ENCODE measurements around the gene SCLY. TPM values are rescaled to one million over a fixed set of nuclear protein-coding genes. Genes with fewer than 3 reads are reported as not detected.

Gene SCLY
- total and polyA plus RNA-seq, 2 of the 8 experiments (the other 6 are each of a cell fraction or from before 2014, with no cell fraction given) = 79.0 to 79.5 TPM

- Histone ChIP-seq H3K4me3 (ENCODE audit: extremely low read depth in 1 of 4, insufficient read depth in 2 of 4, low read depth in 3 of 4, low read length in 4 of 4) (no peak overlapping the region), H3K27me3 (replicated peaks in 1 of 4; ENCODE audit: control insufficient read depth in 3 of 4, extremely low read depth in 1 of 4, insufficient read depth in 3 of 4, low read length in 3 of 4) (no peaks in the 10 kb centered on the region), H3K23me2 (ENCODE audit: low read depth, low read length) (no peaks in the 10 kb centered on the region), H2BK15ac (ENCODE audit: low read length) (no peak overlapping the region), H4K91ac (replicated peaks; ENCODE audit: insufficient read length, low read length) (no peak overlapping the region), H3K4ac (replicated peaks; ENCODE audit: insufficient read length, low read depth, low read length) (no peak overlapping the region), H2BK20ac (ENCODE audit: low read length) (no peak overlapping the region), H3K9ac (replicated peaks in 1 of 4; ENCODE audit: extremely low read depth in 1 of 4, low read depth in 3 of 4, low read length in 3 of 4) (no peak overlapping the region; a peak in 1 of 7 replicates), H3K27ac (ENCODE audit: low read depth, low read length) (no peak overlapping the region), H3K14ac (ENCODE audit: insufficient read length) (no peak overlapping the region), H2AK5ac (ENCODE audit: low read depth, low read length) (no peak overlapping the region), H3K36me3 (ENCODE audit: control insufficient read depth in 2 of 4, insufficient read depth in 4 of 4, low read length in 3 of 4) (peaks cover 0 to 6% (median 2%) of the 10 kb centered on the region in 4 experiments; a peak in 4 of 8 replicates), H2AFZ (ENCODE audit: low read length) (no peak overlapping the region), H3K18ac (ENCODE audit: extremely low read depth, low read length) (no peak overlapping the region), H4K8ac (ENCODE audit: extremely low read depth, insufficient read depth, low read length) (no peak overlapping the region), H4K5ac (ENCODE audit: insufficient read length, low read depth, low read length) (no peak overlapping the region), H3K56ac (replicated peaks; ENCODE audit: insufficient read length, low read depth, low read length) (no peak overlapping the region), H2BK120ac (replicated peaks; ENCODE audit: low read depth, low read length) (no peak overlapping the region), H3K4me1 (replicated peaks in 1 of 4; ENCODE audit: control insufficient read depth in 3 of 4, insufficient read depth in 4 of 4, low read length in 3 of 4) (no peaks in the 10 kb centered on the region), H2BK5ac (ENCODE audit: low read depth, low read length) (no peak overlapping the region), H3K4me2 (ENCODE audit: insufficient read depth in 1 of 2, low read depth in 2 of 2, low read length in 2 of 2) (no peak overlapping the region), H3K9me3 (ENCODE audit: insufficient read depth in 2 of 2, low read depth in 1 of 2, low read length in 1 of 2) (peaks cover 3 to 4% of the 10 kb centered on the region in 2 experiments; a peak in 3 of 4 replicates), H3K23ac (ENCODE audit: insufficient read length) (no peak overlapping the region), H3K79me2 (ENCODE audit: control insufficient read depth in 1 of 2, insufficient read depth in 2 of 2, low read length in 2 of 2) (no peaks in the 10 kb centered on the region), H2BK12ac (ENCODE audit: low read depth, low read length) (no peak overlapping the region), H3K79me1 (ENCODE audit: low read depth, low read length) (peaks cover 4% of the 10 kb centered on the region; the same call in 1 of the 2 replicates), H4K20me1 (replicated peaks in 1 of 2; ENCODE audit: control insufficient read depth in 1 of 2, insufficient read depth in 2 of 2, low read length in 2 of 2) (no peaks in the 10 kb centered on the region)
- DNase-seq (ENCODE audit: low read depth in 1 of 2, low spot score in 2 of 2) = no peak
- WGBS, 2 experiments (ENCODE audit: extremely low coverage in 1 of 2, insufficient coverage in 1 of 2, insufficient read length in 1 of 2, insufficient replicate concordance in 2 of 2, low coverage in 1 of 2, low lambda C conversion rate in 2 of 2, missing lambda C conversion rate in 1 of 2) = 91% methylated on average over 6 of the region's 6 CpGs; no CpG with 5 or more reads in 1 of the 2 experiments
- CTCF ChIA-PET (ENCODE audit: partially characterized antibody) = interaction anchor here (0.7 to 1.7 kb wide), 2 partner anchors 28 to 62 kb away, joined by 3 to 4 read pairs; no protein-coding TSS in a partner anchor
- POLR2A ChIA-PET (ENCODE audit: partially characterized antibody) = no interaction called here
- no peak for FAIRE-seq
- TF ChIP-seq BRCA1 (IDR thresholded peaks at IDR 0.05; ENCODE audit: low read depth, low read length) (no peak), POLR2AphosphoS5 (IDR thresholded peaks at IDR 0.05; ENCODE audit: low read depth, low read length) (no peak), USF2 (IDR thresholded peaks at IDR 0.05; ENCODE audit: low read length) (no peak), CEBPB (IDR thresholded peaks at IDR 0.05; ENCODE audit: low read depth, low read length) (no peak), MAX (IDR thresholded peaks at IDR 0.05) (no peak), BACH1 (IDR thresholded peaks at IDR 0.05; ENCODE audit: low read length) (no peak)
Measured at GRCh38 chr2:238043851-238044250, 16.9 kb upstream of the SCLY start.
